ENCODE measurements around the gene AGAP4.
"Not testable (repeated sequence)": the region's sequence is repeated elsewhere in the genome, so short reads cannot be mapped to it uniquely, and the experiment has no call there.

GRCh38 chr10:45804996-45805395, 42.3 kb downstream of the AGAP4 start:
- TF ChIP-seq TAF1 (IDR thresholded peaks at IDR 0.05; ENCODE audit: borderline replicate concordance, low read depth, low read length); POLR2A (IDR thresholded peaks at IDR 0.05; ENCODE audit: low read depth, low read length); POLR2AphosphoS5 (IDR thresholded peaks at IDR 0.05; ENCODE audit: low read depth, low read length): not testable (repeated sequence)

All from GM12892 (cell line).